Esophagus muscularis mucosa (tissue), 4 donors: ENCODE data around the gene TBC1D12.

Source experiments
- CTCF ChIP-seq, 3 experiments: fragments of 200-600 bp in 2 of 3; fragments of 450-650 bp in 1 of 3; sonication (generic) in 2 of 3; IDR thresholded peaks; one replicate each; pipeline ENCODE4 v1.5.1; 2017 to 2019; ENCODE audit warnings: antibody characterized with exemption in 3 of 3, mild to moderate bottlenecking in 2 of 3, moderate library complexity in 1 of 3
- EP300 ChIP-seq: sonication (generic); formaldehyde crosslinking; IDR thresholded peaks from one replicate; pipeline ENCODE4 v1.6.1; 2017; ENCODE audit warnings: antibody characterized with exemption
- POLR2A ChIP-seq: fragments of 450-650 bp; IDR thresholded peaks from one replicate; pipeline ENCODE4 v1.6.1; 2017; ENCODE audit warnings: antibody characterized with exemption, moderate library complexity, mild to moderate bottlenecking, low read depth
- POLR2AphosphoS5 ChIP-seq, 2 donors: sonication (generic); formaldehyde crosslinking; IDR thresholded peaks; one replicate each; pipeline ENCODE4 v1.6.1; 2017; ENCODE audit warnings: antibody characterized with exemption in 2 of 2

DNA sequence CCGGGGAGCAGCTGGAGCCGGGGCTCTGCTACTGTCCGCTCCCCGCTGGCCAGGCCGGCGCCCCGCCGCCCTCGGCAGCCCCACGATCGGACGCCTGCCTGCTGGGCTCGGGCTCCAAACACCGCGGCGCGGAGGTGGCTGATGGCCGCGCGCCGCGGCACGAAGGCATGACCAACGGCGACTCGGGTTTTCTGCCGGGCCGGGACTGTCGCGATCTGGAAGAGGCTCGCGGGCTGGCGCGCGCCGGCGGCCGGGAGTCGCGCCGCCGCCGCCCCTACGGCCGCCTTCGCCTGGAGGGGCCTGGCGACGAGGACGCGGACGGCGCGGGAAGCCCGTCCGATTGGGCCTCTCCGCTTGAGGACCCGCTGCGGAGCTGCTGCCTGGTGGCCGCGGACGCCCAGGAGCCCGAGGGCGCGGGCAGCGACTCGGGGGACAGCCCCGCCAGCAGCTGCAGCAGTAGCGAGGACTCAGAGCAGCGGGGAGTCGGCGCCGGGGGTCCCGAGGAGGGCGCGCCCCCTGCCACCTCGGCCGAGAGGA is 570 bp downstream of the TBC1D12 start:
- TF ChIP-seq CTCF (IDR thresholded peaks at IDR 0.05) (no peak), POLR2A (no peak), EP300 (no peak), POLR2AphosphoS5 (IDR thresholded peaks at IDR 0.05) (no peak)
